HUES48 (cell line): Measurements from ENCODE around the gene DHRS7.

Source experiments
- H3K27ac ChIP-seq: one replicate; pipeline ENCODE4 v1.7.0; 2013; ENCODE audit warnings: low read depth, low read length, inconsistent platforms
- H3K27me3 ChIP-seq: 2 replicates; pipeline ENCODE4 v1.6.1; 2013; ENCODE audit warnings: mild to moderate bottlenecking, low read length; ENCODE audit not compliant: control insufficient read depth, insufficient read depth
- H3K36me3 ChIP-seq: 2 replicates; pipeline ENCODE4 v1.6.1; 2013; ENCODE audit warnings: low read length; ENCODE audit not compliant: control insufficient read depth, insufficient read depth
- H3K4me1 ChIP-seq: 2 replicates; pipeline ENCODE4 v1.6.1; 2013; ENCODE audit warnings: mild to moderate bottlenecking, low read length; ENCODE audit not compliant: control insufficient read depth, insufficient read depth
- H3K4me3 ChIP-seq: 2 replicates; pipeline ENCODE4 v1.5.1; 2013; ENCODE audit warnings: mild to moderate bottlenecking, low read depth, low read length
- H3K9ac ChIP-seq: 2 replicates; pipeline ENCODE4 v1.6.1; 2013; ENCODE audit warnings: mild to moderate bottlenecking, low read depth, low read length, moderate library complexity
- H3K9me3 ChIP-seq: 2 replicates; pipeline ENCODE4 v1.6.1; 2013; ENCODE audit warnings: low read length; ENCODE audit not compliant: control insufficient read depth, insufficient read depth

DHRS7 gene

GRCh38 chr14:60095781-60096450 lies 69.3 kb downstream of the DHRS7 start:
- H3K36me3 ChIP-seq: peaks cover 13% of the 10 kb centered on the region
- H3K9me3 ChIP-seq: no peaks in the 10 kb centered on the region
- H3K27me3 ChIP-seq: no peaks in the 10 kb centered on the region
- H3K27ac ChIP-seq: no peak overlapping the region
- H3K4me3 ChIP-seq: no peak overlapping the region
- H3K4me1 ChIP-seq: peaks cover 26% of the 10 kb centered on the region
- no peak overlapping the region for H3K9ac ChIP-seq

DNA sequence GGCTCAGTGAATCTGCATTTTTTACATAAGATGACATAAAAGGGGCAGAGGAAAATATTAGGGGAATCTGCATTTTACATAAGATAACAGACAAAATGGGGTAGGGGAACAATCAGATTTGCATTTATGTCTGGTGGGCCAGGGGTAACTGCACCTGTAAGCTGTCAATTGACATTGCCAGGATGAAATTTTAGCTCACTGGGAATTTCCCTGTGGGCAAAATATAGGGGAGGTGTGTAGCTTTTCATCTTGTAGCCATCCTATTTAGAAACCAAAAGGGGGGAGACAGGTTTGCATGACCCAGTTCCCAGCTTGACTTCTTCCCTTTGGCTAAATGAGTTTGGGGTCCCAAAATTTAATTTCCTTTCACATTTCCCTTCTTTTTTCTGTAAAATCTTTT lies 70.0 kb downstream of the DHRS7 start:
- no peaks in the 10 kb centered on the region for H3K9me3 ChIP-seq
- no peak overlapping the region for H3K9ac ChIP-seq
- peak overlapping the region; percentile 4; the same call in 1 of the 2 replicates for H3K4me3 ChIP-seq
- H3K27me3 ChIP-seq: no peaks in the 10 kb centered on the region
- peaks cover 29% of the 10 kb centered on the region for H3K4me1 ChIP-seq
- peaks cover 13% of the 10 kb centered on the region for H3K36me3 ChIP-seq
- no peak overlapping the region for H3K27ac ChIP-seq

- peak overlapping the region; percentile 94 for H3K4me3 ChIP-seq
- H3K9me3 ChIP-seq: no peaks in the 10 kb centered on the region
- H3K4me1 ChIP-seq: peaks cover 29% of the 10 kb centered on the region
- no peaks in the 10 kb centered on the region for H3K27me3 ChIP-seq
- H3K9ac ChIP-seq: no peak overlapping the region
- peak overlapping the region; percentile 59 for H3K27ac ChIP-seq
- H3K36me3 ChIP-seq: peaks cover 13% of the 10 kb centered on the region
Measured at GRCh38 chr14:60094306-60094897, 70.8 kb downstream of the DHRS7 start.
